GM21717 (cell line): ENCODE results near the gene EMP2.
"Not testable (repeated sequence)": the region's sequence is repeated elsewhere in the genome, so short reads cannot be mapped to it uniquely, and the experiment has no call there.

ENCODE experiments used
- ATAC-seq: cut with Tn5 transposase; IDR thresholded peaks from one replicate; pipeline ENCODE4 v1.9.1; 2021; ENCODE audit warnings: mild to moderate bottlenecking, moderate library complexity; ENCODE audit not compliant: unreplicated experiment

The EMP2 gene

DNA sequence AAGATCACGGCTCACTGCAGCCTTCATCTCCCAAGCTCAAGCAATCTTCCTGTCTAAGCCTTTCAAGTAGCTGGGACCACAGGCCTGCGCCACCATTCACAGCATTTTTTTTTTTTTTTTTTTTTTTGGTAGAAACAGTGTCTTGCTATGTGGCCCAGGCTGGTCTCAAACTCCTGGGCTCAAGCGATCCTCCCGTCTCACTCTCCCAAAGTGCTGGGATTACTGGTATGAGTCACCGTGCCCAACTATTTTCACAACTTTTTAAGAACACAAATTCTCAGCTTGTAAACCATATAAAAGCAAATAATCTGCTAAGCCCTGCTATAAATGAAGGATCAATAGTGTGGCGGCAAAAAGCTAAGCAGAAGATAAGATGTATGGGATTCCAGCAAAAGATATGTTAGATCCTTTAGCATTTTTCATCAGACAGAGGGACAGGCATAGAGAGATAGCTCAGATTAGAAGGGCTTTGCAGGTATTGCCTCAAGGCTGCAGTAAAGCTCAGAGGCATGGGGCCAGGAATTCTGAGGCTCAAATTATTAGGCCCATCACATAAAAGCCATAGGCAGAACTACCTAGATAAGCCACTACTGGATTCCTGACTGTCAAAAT lies 55.1 kb downstream of the EMP2 start:
- no peak for ATAC-seq

DNA sequence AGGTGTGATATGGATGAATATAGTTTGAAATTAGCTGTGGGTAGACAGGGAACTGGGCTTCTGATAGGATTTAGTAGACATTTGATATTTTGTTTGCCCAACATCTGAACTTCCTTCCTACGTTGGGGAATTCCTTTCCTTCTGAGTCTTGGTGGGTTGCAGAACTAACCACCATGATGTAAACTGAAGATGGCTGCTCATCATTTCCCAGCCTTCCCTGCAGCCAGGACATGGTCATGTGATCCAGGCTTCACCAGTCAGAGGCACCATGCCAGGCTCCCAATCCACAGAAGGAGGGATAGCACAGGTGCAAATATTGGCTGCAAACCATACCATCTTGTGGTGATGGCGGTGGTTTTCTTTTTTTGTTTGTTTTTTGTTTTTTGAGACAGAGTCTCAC lies 57.4 kb downstream of the EMP2 start:
- ATAC-seq, result no peak

DNA sequence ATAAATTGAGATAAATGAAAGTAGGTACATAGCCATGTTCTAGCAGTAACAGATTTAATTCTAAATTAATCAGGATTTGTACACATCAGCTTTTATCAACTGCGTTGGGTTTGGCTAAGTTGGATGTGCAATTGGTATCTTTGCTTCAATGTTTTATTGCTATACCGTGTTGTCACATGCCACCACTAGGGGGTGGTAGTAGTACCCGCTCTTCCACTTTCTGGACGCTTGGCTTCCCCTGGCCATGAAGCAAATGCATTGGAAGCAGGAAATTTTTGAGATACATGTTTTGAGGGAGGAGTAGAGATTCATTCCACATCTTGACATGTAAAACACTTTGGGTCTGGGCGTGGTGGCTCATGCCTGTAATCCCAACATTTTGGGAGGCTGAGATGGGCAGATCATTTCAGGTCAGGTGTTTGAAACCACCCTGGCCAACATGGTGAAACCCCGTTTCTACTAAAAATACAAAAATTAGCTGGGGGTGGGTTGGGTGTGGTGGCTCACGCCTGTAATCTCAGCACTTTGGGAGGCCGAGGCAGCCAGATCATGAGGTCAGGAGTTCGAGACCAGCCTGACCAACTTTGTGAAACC lies 58.6 kb downstream of the EMP2 start:
- no peak for ATAC-seq

DNA sequence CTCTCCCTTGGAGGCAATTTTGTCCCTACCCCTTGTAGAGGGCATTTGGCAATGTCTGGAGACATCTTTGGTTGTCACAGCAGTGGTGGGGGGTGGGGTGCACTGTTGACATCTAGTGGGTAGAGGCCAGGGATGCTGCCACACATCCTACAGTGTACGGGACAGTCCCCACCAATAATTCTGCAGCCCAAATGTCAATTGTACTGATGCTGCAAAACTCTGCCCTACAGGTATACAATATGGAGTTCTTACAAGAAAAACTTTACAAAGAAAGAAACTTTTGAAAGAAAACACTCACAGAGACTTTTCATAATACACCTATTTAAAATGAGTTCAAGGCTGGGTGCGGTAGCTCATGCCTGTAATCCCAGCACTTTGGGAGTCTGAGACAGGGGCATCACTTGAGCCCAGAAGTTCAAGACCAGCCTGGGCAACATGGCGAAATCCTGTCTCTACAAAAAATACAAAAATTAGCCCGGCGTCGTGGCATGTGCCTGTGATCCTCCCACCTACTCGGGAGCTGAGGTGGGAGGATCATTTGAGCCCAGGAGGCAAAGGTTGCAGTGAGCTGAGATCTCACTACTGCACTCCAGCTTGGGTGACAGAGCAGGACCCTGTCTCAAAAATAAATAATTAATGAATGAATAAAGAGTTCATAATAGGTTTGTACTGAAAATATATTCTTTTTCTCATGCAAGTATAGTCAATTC lies 59.4 kb downstream of the EMP2 start:
- ATAC-seq, result no peak

DNA sequence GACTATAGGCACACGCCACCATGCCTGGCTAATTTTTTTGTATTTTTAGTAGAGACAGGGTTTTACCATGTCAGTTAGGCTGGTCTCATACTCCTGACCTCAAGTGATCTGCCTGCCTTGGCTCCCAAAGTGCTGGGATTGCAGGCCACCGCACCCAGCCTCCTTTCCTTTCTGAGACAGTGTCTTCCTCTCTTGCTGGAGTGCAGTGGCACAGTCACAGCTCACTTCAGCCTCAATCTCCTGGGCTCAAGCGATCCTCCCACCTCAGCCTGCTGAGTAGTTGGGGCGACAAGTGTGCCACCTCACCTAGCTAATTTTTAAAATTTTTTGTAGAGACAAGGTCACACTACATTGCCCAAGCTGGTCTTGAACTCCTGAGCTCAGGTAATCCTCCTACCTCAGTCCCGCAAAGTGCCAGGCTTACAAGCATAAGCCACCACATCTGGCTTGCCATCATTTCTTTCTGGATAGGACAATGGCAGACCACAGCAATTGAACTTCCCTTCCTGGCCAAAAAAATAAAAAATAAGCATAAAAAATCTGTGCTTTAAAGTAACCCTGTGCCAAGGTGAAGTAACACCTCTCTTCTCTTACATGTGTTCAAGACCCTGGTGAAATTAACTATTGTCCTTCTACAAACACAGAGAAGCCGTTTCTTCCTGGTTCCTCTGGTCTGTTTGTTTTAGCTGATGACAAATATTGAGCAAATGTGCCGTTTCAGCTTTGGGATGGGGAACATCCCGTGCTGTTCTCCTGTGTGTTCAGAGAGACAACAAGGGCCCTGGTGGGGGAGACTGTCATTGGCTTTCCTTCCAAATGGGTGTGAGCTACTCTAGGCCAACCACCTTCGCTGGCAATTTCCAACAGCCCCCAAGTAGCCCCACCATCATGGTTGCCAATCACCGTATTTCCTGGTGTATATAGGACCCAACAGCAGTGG lies 60.2 kb downstream of the EMP2 start:
- no peak for ATAC-seq

DNA sequence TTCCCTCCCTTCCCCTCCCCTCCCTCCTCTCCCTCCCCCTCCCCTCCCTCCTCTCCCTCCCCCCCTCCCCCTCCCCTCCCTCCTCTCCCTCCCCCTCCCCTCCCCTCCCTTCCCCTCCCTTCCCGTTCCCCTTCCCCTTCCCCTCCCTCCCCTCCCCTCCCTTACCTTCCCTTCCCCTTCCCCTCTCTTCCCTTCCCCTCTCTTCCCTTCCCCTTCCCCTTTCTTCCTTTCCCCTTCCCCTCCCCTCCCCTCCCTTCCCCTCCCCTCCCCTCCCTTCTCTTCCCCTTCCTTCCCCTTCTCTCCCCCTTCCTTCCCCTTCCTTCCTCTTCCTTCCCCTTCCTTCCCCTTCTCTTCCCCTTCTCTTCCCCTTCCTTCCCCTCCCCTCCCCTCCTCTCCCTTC lies 61.1 kb downstream of the EMP2 start:
- ATAC-seq, result no peak

DNA sequence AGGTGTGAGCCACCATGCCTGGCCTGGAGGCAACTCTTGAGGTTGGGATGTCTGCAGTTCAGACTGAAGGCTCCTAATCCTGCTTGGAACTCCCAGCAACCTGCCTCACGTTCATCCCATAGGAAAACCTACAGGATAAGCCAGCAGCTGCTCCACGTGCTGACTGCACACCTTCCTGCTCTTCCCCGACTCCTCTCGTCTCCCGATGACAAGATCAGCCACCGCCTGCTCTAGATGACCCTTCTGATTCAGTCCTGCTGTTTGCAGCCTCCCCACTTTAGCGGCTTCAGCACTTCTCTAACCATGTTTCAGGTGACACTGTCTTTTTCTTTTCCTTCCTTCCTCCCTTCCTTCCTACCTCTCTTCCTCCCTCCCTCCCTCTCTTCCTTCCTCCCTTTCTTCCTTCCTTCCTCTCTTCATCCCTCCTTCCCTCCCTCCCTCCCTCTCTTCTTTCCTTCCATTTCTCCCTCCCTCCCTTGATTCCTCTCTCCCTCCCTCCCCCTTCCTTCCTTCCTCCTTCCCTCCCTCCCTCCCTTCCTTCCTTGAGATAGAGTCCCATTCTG lies 61.8 kb downstream of the EMP2 start:
- no peak for ATAC-seq

DNA sequence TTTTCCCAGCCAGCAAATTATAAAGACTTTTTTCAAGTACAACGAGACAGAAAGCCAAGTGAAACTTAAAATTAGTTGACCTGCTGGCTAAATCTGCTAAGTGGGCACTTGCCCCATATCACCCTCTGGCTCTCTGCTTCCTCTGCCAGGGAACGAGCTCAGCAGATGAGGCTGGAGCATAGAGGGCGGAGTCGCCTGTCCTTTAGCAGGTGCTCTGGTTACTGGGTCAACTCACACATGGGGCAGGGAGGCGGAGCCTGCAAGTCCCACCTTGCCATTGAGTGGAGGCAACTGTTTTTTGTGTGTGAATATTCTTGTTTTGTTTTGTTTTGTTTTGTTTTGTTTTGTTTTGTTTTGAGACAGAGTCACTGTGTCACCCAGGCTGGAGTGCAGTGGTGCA lies 62.5 kb downstream of the EMP2 start:
- no peak for ATAC-seq

DNA sequence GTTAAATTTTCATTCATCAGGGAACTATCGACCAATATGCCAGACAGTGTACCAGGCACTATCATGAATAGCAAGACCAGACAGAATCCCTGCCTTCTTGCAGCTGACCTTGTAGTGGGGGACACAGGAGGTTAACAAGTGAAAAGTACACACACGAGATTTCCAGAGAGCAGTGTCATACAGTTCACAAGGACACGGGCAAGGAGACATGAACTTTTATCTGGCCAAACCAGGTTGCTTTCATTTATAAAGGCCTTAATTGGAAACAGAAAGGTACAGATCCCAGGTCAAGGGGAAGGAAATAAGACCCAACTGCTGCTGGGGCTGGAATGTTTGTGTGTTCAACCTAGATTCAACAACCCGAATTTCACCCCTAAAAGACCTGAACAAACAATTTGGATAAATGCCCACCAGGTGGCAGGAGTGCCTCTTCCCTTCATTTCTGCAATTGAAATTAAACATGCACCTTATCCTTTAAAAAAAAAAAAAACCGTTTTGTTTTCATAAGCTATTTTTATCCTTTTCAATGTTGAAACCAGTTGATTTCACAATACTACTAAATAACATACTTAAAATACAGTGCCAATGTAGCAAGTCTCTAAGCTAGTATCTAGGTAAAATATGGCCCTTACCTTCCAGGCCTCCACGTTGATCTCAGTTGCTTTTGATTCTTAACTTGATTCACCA lies 65.9 kb downstream of the EMP2 start:
- no peak for ATAC-seq

DNA sequence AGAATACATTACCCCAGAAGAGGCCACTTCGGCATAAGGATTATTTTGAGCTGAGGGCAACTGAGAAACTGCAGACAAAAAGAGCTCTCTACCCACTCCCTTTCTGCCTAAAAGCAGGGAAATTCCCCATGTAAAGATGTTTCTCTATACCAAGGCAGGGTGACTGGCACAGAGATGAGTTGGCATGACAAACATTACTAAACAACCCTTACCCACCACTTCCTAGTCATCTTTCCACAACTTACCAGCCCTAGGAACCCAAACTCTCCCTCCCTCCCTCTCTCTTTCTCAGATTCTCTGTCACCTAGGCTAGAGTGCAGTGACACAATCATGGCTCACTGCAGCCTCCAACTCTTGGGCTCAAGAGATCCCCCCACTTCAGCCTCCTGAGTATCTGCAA lies 68.6 kb downstream of the EMP2 start:
- ATAC-seq, result no peak

DNA sequence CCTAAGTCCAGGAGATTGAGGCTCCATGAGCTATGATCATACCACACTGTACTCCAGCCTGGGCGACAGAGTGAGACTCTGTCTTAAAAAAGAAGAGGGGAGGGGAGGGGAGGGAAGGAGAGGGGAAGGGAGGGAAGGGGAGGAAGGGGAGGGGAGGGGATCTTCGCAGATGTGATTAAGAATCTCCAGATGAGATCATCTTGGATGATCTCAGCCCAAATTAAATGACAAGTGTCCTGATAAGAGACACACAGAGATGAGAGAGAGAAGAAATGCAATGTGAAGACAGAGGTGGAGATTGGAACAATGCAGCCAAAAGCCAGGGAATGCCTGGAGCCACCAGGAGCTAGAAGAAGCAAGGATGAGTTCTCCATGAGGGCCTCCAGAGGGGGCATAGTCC lies 70.1 kb downstream of the EMP2 start:
- ATAC-seq, result no peak

DNA sequence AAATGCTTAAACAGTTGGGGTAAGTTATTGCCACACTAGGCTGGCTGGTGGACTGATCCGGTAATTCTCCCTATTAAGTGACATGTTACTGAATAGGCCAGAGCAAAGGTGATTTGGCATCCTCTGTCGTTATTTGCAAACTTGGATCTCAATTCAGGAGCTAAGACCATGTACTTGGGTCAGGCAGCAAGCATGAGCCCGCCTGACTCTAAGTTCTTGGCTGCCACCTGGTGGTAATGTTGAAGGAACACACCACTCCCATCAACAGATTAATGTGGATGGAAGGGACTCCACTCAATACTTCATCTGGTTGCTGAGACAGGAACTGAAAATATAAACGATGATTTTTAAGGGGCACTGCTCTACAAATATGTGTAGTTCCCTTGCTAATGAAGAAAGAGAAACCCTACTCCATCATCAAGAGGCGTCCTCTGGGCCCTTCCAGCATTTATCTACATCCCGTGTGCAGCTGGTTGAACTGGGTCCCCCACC lies 70.8 kb downstream of the EMP2 start:
- peak; percentile 73 for ATAC-seq

DNA sequence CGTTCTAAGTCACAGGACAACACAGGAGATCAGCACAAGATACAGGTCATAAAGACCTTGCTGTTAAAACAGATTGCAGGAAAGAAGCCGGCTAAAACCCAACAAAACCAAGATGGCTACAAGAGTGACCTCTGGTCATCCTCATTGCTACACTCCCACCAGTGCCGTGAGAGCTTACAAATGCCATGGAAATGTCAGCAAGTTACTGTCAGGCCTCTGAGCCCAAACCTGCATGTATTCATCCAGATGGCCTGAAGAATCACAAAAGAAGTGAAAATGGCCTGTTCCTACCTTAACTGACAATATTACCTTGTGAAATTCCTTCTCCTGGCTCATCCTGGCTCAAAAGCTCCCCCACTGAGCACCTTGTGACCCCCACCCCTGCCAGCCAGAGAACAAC lies 75.1 kb downstream of the EMP2 start:
- not testable (repeated sequence) for ATAC-seq

DNA sequence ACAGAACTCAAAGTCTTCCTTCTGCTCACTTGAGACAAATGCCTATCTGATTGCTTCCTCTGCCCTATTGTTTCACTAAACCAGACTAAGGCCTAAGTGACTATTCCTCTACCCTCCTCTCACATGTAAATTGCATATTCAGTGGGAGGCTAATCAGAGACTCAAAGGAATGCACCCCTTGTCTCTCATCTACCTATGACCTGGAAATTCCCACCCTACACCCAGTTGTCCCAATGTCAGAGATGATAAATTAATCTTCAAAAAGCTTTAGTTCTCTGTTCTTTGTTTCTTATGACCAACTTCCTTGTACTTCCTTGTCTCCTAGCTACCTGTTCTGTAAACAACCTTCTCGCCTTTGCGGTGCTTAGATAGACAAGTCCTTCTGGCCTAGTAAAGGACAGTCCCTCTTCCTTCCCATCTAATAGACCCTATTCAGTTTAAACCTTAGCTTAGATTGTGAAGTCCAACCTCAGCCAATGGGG lies 76.0 kb downstream of the EMP2 start:
- no peak for ATAC-seq

DNA sequence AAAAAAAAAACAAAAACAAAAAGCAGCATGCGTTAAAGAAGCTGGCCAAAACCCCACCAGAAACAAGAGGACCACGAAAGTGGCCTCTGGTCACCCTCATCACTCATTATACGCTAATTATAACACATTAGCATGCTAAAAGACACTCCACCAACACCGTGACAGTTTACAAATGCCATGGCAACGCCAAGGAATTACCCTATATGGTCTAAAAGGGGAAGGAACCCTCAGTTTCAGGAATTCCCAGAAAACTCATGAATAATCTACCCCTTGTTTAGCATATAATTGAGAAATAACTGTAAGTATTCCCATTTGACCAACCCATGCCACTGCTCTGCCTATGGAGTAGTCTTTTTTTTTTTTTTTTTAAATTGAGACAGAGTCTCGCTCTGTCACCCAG lies 77.6 kb downstream of the EMP2 start:
- ATAC-seq, result no peak

DNA sequence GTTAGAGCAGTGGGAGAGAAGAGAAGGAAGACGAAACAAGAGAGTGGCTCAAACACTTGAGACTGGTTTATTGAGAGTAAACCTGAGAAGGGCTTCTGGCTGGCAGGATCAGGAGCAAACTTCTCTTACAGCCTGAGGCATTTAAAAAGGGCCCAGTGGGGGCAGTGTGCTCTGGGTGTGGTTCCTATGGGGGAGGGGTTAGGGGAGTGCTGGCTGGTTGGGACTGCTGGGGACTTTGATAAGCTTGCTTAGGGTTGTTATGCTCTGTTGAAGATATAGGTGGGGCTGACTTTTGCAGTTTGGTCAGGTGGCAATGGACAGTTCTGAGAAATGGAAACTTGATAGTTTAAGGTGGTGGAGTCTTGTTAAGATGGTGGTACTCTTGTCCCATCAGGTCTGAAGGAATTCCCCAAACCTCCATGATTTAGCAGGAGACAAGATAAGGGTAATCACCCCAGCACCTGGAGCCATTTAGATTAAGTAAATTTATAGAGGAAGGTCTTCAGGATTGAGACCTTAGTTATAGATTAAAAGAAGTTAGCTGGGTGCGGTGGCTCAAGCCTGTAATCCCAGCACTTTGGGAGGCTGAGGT lies 79.3 kb downstream of the EMP2 start:
- no peak for ATAC-seq

DNA sequence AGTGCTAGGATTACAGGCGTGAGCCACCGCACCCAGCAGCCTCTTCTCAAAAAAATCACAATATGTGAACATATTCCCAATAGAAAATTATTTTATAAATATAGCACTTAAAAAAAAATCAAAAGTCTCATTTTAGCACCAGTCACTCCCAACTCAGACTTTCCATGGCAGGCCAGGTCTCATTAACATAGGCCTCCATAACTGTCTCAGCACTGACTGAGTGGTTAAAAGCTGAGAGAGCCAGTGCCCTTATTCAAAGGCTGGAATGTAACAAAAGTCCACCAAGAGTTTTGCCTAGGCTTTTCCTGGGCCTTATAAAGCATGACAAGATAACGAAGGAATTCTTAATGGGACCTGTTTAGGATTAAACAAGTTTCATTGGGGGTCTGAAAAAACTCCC lies 79.8 kb downstream of the EMP2 start:
- ATAC-seq, result no peak

DNA sequence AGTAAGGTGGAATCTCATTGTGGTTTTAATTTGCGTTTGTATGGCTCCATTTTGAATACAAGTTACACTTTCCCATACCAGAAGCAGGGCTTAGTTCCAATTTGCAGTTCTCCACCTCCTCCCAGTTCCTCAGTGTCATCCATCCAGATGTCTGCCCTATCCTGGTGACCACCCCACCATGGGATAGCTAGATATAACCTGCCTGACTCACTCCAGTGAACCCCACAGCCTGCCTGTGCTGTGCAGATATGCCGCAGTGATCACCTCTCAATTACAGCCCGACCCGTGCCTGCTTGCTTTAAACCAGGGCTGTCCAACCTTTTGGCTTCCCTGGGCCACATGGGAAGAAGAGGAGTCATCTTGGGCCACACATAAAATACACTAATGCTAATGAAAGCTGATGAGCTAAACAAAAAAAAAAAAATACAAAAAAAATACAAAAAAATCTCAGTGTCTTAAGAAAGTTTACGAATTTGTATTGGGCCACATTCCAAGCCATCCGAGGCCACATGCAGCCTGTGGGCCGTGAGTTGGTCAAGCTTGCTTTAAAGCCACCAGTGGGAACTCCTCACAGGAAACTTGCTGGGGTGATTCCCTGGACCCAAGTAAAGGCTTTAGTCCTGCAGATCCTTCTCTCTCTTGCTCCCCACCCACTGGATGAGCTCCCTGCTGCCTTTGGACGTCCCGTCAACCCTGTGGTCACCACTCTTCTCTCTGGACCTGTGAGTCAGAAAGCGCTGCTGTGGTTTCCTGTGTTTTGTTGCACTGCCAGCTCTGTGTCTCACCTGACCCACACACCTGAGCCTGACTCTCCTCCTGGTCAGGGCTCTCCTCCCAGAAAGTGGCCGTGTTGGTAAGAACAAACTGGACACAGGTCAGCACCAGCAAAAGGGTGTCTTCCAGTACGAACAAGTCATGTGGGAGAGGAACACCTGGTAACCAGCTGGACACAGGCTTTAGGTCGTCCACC lies 83.0 kb downstream of the EMP2 start:
- ATAC-seq, result no peak

DNA sequence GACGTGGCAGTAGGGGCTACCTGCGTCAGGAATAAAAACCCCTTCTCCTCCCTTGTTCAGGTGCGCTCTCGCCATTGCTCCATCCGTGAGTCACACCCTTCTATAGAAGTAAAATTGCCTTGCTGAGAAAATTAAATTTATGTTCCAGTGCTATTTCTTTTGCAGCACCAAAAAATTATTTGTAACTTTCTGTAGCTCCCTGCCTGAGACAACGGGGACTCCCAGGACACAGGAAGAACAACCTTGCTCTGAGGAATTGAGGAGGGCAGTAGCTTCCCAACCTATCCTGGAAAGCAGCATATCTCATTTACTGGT lies 85.4 kb downstream of the EMP2 start:
- ATAC-seq, result no peak
